Measurements from ENCODE around the gene NR2F2. TPM values are rescaled to one million over a fixed set of nuclear protein-coding genes. Genes with fewer than 3 reads are reported as not detected.

The NR2F2 gene
- total and polyA plus RNA-seq, 2 experiments from 2014 or later = 0.16 TPM; not detected in 1

- Histone ChIP-seq H3K79me2 (replicated peaks; ENCODE audit: insufficient read depth) (no peaks in the 10 kb centered on the region), H3K4me1 (ENCODE audit: insufficient read depth) (peaks cover 57% of the 10 kb centered on the region), H3K36me3 (ENCODE audit: insufficient read depth) (no peaks in the 10 kb centered on the region), H3F3A (replicated peaks; ENCODE audit: low read depth) (peaks cover 13% of the 10 kb centered on the region; the same call in 1 of the 2 replicates), H3K9me2 (ENCODE audit: insufficient read depth) (no peaks in the 10 kb centered on the region), H4K20me1 (replicated peaks; ENCODE audit: insufficient read depth) (peaks cover 13% of the 10 kb centered on the region; the same call in 1 of the 2 replicates), H3K27ac (ENCODE audit: low read depth) (no peak overlapping the region), H2AFZ (no peak overlapping the region), H3K4me3 (no peak overlapping the region), H3K4me2 (no peak overlapping the region), H3K27me3 (ENCODE audit: insufficient read depth) (peaks cover 98% of the 10 kb centered on the region)
- no peak for DNase-seq (ENCODE audit: low spot score)
- TF ChIP-seq, protein P1, sequence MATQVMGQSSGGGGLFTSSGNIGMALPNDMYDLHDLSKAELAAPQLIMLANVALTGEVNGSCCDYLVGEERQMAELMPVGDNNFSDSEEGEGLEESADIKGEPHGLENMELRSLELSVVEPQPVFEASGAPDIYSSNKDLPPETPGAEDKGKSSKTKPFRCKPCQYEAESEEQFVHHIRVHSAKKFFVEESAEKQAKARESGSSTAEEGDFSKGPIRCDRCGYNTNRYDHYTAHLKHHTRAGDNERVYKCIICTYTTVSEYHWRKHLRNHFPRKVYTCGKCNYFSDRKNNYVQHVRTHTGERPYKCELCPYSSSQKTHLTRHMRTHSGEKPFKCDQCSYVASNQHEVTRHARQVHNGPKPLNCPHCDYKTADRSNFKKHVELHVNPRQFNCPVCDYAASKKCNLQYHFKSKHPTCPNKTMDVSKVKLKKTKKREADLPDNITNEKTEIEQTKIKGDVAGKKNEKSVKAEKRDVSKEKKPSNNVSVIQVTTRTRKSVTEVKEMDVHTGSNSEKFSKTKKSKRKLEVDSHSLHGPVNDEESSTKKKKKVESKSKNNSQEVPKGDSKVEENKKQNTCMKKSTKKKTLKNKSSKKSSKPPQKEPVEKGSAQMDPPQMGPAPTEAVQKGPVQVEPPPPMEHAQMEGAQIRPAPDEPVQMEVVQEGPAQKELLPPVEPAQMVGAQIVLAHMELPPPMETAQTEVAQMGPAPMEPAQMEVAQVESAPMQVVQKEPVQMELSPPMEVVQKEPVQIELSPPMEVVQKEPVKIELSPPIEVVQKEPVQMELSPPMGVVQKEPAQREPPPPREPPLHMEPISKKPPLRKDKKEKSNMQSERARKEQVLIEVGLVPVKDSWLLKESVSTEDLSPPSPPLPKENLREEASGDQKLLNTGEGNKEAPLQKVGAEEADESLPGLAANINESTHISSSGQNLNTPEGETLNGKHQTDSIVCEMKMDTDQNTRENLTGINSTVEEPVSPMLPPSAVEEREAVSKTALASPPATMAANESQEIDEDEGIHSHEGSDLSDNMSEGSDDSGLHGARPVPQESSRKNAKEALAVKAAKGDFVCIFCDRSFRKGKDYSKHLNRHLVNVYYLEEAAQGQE (IDR thresholded peaks at IDR 0.05; ENCODE audit: unreplicated experiment) = no peak
- no peak for TF ChIP-seq CREB1 (CRISPR knock-in tag; IDR thresholded peaks at IDR 0.05; ENCODE audit: low read depth)
- TF ChIP-seq ETS1 (IDR thresholded peaks at IDR 0.05) = no peak
- TF ChIP-seq ZNF114 (CRISPR knock-in tag; IDR thresholded peaks at IDR 0.05) = no peak
- TF ChIP-seq EZH2phosphoT487 (IDR thresholded peaks at IDR 0.05; ENCODE audit: unreplicated experiment) = no peak
- TF ChIP-seq EZH2 (IDR thresholded peaks at IDR 0.05; ENCODE audit: low read depth, unreplicated experiment) = no peak
- no peak for TF ChIP-seq POLR2AphosphoS5 (IDR thresholded peaks at IDR 0.05; ENCODE audit: low read depth)
- no peak for TF ChIP-seq JUNB (IDR thresholded peaks at IDR 0.05; ENCODE audit: unreplicated experiment)
- TF ChIP-seq ZNF331 (CRISPR knock-in tag; IDR thresholded peaks at IDR 0.05; ENCODE audit: low read depth) = no peak
- TF ChIP-seq NANOG (IDR thresholded peaks at IDR 0.05; ENCODE audit: borderline replicate concordance) = no peak
- TF ChIP-seq, protein P2, sequence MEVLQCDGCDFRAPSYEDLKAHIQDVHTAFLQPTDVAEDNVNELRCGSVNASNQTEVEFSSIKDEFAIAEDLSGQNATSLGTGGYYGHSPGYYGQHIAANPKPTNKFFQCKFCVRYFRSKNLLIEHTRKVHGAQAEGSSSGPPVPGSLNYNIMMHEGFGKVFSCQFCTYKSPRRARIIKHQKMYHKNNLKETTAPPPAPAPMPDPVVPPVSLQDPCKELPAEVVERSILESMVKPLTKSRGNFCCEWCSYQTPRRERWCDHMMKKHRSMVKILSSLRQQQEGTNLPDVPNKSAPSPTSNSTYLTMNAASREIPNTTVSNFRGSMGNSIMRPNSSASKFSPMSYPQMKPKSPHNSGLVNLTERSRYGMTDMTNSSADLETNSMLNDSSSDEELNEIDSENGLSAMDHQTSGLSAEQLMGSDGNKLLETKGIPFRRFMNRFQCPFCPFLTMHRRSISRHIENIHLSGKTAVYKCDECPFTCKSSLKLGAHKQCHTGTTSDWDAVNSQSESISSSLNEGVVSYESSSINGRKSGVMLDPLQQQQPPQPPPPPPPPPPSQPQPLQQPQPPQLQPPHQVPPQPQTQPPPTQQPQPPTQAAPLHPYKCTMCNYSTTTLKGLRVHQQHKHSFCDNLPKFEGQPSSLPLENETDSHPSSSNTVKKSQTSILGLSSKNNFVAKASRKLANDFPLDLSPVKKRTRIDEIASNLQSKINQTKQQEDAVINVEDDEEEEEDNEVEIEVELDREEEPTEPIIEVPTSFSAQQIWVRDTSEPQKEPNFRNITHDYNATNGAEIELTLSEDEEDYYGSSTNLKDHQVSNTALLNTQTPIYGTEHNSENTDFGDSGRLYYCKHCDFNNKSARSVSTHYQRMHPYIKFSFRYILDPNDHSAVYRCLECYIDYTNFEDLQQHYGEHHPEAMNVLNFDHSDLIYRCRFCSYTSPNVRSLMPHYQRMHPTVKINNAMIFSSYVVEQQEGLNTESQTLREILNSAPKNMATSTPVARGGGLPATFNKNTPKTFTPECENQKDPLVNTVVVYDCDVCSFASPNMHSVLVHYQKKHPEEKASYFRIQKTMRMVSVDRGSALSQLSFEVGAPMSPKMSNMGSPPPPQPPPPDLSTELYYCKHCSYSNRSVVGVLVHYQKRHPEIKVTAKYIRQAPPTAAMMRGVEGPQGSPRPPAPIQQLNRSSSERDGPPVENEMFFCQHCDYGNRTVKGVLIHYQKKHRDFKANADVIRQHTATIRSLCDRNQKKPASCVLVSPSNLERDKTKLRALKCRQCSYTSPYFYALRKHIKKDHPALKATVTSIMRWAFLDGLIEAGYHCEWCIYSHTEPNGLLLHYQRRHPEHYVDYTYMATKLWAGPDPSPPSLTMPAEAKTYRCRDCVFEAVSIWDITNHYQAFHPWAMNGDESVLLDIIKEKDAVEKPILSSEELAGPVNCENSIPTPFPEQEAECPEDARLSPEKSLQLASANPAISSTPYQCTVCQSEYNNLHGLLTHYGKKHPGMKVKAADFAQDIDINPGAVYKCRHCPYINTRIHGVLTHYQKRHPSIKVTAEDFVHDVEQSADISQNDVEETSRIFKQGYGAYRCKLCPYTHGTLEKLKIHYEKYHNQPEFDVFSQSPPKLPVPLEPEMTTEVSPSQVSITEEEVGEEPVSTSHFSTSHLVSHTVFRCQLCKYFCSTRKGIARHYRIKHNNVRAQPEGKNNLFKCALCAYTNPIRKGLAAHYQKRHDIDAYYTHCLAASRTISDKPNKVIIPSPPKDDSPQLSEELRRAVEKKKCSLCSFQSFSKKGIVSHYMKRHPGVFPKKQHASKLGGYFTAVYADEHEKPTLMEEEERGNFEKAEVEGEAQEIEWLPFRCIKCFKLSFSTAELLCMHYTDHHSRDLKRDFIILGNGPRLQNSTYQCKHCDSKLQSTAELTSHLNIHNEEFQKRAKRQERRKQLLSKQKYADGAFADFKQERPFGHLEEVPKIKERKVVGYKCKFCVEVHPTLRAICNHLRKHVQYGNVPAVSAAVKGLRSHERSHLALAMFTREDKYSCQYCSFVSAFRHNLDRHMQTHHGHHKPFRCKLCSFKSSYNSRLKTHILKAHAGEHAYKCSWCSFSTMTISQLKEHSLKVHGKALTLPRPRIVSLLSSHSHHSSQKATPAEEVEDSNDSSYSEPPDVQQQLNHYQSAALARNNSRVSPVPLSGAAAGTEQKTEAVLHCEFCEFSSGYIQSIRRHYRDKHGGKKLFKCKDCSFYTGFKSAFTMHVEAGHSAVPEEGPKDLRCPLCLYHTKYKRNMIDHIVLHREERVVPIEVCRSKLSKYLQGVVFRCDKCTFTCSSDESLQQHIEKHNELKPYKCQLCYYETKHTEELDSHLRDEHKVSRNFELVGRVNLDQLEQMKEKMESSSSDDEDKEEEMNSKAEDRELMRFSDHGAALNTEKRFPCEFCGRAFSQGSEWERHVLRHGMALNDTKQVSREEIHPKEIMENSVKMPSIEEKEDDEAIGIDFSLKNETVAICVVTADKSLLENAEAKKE (CRISPR knock-in tag; IDR thresholded peaks at IDR 0.05) = no peak
- TF ChIP-seq, protein P3, sequence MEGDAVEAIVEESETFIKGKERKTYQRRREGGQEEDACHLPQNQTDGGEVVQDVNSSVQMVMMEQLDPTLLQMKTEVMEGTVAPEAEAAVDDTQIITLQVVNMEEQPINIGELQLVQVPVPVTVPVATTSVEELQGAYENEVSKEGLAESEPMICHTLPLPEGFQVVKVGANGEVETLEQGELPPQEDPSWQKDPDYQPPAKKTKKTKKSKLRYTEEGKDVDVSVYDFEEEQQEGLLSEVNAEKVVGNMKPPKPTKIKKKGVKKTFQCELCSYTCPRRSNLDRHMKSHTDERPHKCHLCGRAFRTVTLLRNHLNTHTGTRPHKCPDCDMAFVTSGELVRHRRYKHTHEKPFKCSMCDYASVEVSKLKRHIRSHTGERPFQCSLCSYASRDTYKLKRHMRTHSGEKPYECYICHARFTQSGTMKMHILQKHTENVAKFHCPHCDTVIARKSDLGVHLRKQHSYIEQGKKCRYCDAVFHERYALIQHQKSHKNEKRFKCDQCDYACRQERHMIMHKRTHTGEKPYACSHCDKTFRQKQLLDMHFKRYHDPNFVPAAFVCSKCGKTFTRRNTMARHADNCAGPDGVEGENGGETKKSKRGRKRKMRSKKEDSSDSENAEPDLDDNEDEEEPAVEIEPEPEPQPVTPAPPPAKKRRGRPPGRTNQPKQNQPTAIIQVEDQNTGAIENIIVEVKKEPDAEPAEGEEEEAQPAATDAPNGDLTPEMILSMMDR (conservative IDR thresholded peaks at IDR 0.05; ENCODE audit: low read depth in 2 of 2) = no peak
- TF ChIP-seq STAT1 (IDR thresholded peaks at IDR 0.05; ENCODE audit: unreplicated experiment) = no peak
- peaks cover 31% of the 10 kb centered on the region for H3K4me1 Mint-ChIP-seq
- H3K9me3 Mint-ChIP-seq = no peaks in the 10 kb centered on the region; the same call in 2 of the 3 replicates
- no peaks in the 10 kb centered on the region for H3K36me3 Mint-ChIP-seq (ENCODE audit: low read depth)
- ATAC-seq = no peak
- no peak overlapping the region for H3K27ac Mint-ChIP-seq
- H3K4me3 Mint-ChIP-seq = no peak overlapping the region
- H3K27me3 Mint-ChIP-seq (ENCODE audit: insufficient read depth, low read depth, poor library complexity) = peaks cover 72% of the 10 kb centered on the region
Measured at GRCh38 chr15:96320107-96320506, 10.4 kb upstream of the NR2F2 start.
